ENCODE results near the gene MIDN.

MIDN gene

DNA sequence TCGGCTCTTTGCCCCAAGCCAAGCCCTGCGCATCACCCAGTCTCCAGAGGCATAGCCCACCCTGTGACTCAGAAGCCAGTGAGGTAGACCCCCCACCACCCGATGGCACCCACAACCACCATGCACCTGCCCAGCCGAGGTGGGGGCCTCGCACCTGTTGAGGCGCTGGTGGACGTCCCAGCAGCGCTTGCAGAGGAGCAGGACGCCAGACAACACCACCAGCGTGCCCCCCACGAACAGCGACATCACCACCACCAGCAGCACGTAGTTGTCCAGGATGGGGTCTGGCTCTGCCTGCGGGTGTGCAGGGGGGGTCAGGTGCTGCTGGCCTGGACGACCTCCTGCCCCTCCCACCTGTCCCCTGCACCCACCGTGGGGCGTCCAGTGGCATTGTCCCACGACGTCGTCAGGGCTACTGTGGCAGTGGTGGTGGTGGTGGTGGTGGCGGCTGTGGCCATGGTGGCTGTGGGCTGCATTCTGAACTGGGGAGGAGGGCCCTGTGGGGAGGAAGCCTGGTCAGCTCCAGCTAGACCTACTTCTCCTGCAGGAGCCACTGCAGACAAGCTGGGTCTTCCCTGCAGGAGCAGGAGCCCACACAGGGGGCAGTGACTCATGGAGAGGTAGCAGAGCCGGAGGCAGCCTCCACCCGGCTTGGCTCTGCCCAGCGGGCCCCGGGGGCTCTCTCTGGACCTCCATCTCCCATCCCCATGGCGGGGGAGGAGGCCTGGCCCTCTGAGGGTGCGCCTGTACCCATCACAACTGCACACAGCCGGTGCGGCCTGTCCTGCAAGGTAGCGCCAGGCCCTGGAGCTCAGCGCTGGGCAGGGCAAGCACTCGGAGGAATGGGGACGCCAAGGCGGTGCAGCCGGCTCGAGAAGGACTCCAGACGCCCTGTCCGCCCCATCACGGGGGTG, 12.5 kb upstream of the MIDN start:
- H3K27ac Mint-ChIP-seq, result no peak overlapping the region
- H3K4me3 Mint-ChIP-seq, result no peak overlapping the region
- no peaks in the 10 kb centered on the region for H3K9me3 Mint-ChIP-seq
- peaks cover 18% of the 10 kb centered on the region for H3K4me1 Mint-ChIP-seq
- DNase-seq, result no peak
- no peaks in the 10 kb centered on the region for H3K36me3 Mint-ChIP-seq (ENCODE audit: low read depth)
- no peak for ATAC-seq
- peaks cover 12% of the 10 kb centered on the region for H3K27me3 Mint-ChIP-seq

DNA sequence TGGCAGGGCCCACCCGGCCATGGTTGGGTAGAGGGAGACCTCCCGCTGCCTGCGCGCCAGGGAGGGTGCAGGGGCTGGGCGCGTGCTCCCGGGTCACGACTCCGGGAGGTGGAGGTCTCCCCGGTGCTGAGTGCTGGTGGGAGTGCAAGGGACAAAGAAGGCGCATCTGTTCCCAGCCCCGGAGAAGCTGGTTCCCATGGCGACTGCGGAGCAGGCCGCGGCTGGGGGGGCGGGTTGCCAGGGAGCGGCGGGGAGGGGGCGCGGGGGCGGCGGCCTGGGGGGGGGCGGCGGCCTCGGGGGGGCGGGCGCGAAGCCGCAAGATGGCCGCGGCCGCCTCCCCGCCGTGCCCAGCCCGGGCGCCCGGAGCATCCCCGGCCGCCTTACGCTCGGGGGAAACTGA, 11.8 kb upstream of the MIDN start:
- H3K4me1 Mint-ChIP-seq, result peaks cover 25% of the 10 kb centered on the region
- no peak for ATAC-seq
- H3K27me3 Mint-ChIP-seq, result peaks cover 14% of the 10 kb centered on the region
- no peak overlapping the region for H3K4me3 Mint-ChIP-seq
- no peaks in the 10 kb centered on the region for H3K9me3 Mint-ChIP-seq
- no peak overlapping the region for H3K27ac Mint-ChIP-seq
- no peak for DNase-seq
- no peaks in the 10 kb centered on the region for H3K36me3 Mint-ChIP-seq (ENCODE audit: low read depth)

DNA sequence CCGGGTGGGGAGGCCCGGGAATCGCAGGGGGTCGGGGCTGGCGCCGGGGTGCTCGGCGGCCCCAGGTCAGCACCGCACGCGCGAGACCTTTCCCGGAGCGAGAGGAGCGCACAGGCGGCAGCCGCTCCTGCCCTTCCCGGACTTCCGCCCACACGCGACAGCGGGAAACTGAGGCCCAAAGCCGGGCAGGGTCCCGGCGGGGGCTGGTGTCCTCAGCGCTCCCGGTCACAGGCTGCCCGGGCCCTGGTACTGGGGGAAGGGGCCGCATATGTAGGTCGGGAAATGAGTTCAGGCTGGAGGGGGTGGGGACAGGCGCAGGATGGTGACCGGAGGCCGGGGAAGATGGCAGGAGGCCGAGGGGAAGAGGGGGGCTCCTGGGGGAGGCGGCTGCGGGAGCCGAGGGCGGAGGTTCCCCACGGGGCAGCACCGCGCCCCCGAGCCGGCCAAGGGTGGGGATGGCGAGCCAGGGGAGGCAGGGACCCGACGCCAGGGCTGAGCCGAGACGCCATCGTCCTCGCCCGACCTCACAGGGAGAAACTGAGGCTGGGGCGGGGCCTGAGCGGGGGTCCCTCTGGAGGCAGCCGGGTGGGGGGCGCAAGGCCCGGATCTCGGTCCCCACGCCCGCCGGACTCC, 11.2 kb upstream of the MIDN start:
- Mint-ChIP-seq H3K4me1 (peaks cover 25% of the 10 kb centered on the region), H3K9me3 (no peaks in the 10 kb centered on the region), H3K4me3 (peak overlapping the region; percentile 21), H3K36me3 (ENCODE audit: low read depth) (no peaks in the 10 kb centered on the region), H3K27ac (no peak overlapping the region), H3K27me3 (peaks cover 14% of the 10 kb centered on the region)
- ATAC-seq, result no peak
- DNase-seq, result no peak

DNA sequence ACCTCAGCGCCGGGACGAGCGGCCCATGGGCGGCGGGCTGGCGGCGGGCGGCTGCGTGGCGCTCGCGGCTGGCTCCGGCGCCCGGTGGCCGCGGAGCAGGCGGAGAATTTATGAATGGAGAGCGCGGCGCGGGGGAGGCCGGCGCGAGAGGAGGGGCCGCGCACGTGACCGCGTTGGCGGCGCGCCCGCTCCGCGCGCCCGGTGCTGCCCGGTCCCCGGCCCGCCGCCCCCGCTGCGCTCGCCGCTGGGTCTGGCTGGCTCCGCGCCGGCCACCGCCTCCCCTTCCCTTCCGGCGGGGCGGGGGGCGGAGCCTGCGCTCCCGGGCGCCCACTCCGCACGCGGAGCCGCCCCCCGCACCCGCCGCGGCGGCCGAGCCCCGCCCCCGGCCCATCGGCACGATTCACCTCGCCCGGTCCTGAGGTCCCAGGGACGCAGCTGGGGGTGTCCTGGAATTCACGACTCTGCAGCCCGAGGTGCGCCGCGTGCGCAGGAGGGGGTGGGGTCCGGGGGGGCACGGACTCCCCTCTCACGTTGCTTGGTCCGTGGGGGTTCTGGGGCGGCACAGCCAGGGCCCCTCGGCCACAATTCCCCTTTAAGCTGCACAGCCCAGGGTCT, 10.5 kb upstream of the MIDN start, which contains the start of gene CBARP:
TSS of gene CBARP (minus strand) at position 252 of the 615 bp plus-strand sequence. CDS start 1,905 bp downstream, outside the sequence.
- Mint-ChIP-seq H3K27ac (peak within 1 kb of the TSS; percentile 22), H3K4me3 (peak within 1 kb of the TSS; percentile 61), H3K4me1 (peaks cover 27% of the 10 kb centered on the region), H3K36me3 (ENCODE audit: low read depth) (peaks cover under 1% of the 10 kb centered on the region), H3K9me3 (no peaks in the 10 kb centered on the region), H3K27me3 (peaks cover 14% of the 10 kb centered on the region)
- peak; percentile 36 for DNase-seq
- ATAC-seq, result no peak

DNA sequence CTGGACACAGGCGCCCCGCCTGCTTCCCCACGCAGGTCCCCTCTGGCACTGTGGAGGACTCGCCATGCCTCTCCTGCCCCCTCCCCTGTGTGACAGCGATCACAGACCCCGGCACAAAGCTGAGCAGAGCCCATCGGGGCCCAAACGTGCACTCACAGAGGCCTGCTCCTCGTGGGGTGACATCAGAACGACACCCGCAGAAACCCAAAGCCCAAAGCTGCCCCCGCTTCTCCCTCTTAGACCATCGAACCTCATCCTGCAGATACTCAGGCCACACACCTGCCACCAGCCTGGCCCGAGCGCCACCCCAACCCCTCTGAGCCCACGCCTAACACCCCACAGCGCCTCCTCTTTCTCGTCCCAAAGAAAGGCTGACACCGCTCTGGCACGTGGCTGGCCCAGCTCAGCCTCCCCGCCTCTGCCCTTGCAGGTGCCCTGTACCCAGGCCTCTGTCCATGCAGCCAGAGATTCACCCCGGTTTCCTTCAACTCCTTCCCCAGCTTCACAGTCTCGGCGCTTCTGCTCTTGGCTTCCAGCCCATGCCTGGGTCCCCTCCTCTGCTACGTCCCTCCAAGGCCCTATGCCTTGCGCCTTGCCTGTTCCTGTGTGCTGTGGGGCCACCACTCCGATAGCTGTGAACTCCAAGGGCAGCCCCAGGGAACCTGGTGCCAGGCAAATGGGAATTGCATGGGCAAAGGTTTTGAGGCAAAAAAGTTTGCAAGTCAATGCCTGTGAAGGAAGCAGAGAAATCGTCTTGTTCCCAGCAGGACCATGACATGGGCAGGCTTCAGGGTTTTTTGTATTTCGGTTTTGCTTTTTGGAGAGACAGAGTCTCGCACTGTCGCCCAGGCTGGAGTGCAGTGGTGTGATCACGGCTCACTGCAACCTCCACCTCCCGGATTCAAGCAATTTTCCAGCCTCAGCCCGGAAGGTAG, 9.7 kb upstream of the MIDN start:
- H3K4me3 Mint-ChIP-seq, result peak overlapping the region; percentile 61
- DNase-seq, result no peak
- no peak for ATAC-seq
- peak overlapping the region; percentile 22 for H3K27ac Mint-ChIP-seq
- H3K27me3 Mint-ChIP-seq, result peaks cover 14% of the 10 kb centered on the region
- H3K4me1 Mint-ChIP-seq, result peaks cover 33% of the 10 kb centered on the region
- H3K36me3 Mint-ChIP-seq (ENCODE audit: low read depth), result peaks cover 2% of the 10 kb centered on the region
- H3K9me3 Mint-ChIP-seq, result no peaks in the 10 kb centered on the region

DNA sequence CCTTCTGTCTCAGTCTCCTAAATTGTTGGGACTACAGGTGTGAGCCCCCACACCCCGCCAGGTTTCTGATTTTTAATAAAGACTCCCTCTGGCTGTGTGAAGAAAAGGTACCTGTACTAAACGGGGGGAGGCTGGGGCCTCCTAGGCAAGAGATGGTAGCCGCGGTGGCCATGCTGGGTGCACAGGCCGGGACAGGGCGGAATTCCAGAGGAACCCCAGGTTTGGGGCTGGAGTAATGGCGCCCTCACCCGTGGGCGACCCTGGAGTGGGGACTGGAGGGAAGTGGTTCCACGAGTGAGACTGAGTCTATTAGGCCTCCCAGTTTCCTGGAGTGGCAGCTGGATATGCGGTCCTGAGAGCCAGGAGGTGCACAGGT, 9.0 kb upstream of the MIDN start:
- Mint-ChIP-seq H3K36me3 (ENCODE audit: low read depth) (peaks cover 2% of the 10 kb centered on the region), H3K9me3 (no peaks in the 10 kb centered on the region), H3K4me3 (no peak overlapping the region), H3K27me3 (peaks cover 14% of the 10 kb centered on the region), H3K27ac (peak overlapping the region; percentile 60), H3K4me1 (peaks cover 33% of the 10 kb centered on the region)
- no peak for ATAC-seq
- DNase-seq, result no peak

DNA sequence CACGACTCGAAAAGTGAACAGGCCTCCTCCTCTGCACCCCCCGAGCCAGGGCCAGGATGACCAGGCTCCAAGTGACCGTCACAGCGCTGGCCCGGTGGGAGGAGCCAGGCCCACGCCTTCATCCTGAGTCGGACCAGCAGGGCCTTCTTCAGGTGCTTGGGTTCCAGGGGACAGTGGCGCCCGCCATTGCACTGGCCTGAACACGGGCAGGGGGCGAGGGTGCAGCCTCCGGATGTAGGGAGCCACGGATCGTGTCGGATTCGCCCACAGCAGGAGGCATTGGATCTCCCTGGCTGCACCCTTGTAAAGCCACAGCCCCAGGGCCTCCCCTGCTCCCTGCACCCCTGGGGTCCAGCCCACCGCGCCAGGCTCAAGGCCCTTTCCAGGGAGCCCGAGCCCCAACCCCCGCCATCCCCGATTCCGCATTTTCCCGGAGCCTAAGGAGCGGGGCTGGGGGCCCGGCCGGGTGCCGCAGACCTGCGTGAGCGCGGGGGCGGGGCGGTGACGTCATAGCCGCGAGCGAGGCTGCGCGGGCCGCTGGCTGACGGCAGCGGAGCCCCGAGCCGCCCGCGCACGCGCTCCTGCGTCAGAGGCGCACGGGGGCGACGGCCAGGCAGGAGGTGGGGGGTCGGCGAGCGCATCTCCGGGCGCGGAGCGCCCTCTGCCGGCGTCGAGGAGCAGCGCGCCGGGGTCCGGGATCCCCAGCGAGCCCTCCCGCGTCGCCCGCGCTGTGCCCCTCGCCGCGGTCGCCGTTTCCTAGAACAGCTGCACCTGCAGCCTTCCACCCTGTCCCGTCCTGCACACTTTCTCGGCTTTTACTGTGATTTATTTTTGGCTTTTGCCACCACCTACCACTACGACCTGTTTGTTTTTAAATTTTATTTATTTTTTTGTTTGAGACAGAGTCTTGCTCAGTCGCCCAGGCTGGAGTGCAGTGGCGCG, 8.3 kb upstream of the MIDN start:
- Mint-ChIP-seq H3K4me3 (peak overlapping the region; percentile 86), H3K9me3 (no peaks in the 10 kb centered on the region), H3K27me3 (peaks cover 14% of the 10 kb centered on the region), H3K27ac (peak overlapping the region; percentile 60), H3K4me1 (peaks cover 38% of the 10 kb centered on the region), H3K36me3 (ENCODE audit: low read depth) (peaks cover 2% of the 10 kb centered on the region)
- ATAC-seq (peak; percentile 39), DNase-seq (peak; percentile 95)

DNA sequence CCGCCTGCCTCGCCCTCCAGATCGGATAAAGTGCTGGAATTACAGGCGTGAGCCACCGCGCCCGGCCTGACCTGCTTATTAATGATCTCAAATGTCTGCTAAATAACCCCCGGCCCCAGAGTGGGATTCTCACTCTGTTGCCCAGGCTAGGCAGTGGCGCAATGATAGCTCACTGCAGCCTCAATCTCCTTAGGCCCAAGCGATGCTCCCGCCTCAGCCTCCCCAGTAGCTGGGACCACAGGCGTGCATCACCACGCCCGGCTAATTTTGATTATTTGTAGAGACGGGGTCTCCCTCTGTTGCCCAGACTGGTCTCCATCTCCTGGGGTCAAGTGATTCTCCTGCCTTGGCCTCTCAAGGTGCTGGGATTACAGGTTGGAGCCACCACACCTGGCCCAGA, 7.5 kb upstream of the MIDN start:
- H3K4me3 Mint-ChIP-seq, result peak overlapping the region; percentile 86
- H3K9me3 Mint-ChIP-seq, result no peaks in the 10 kb centered on the region
- no peak overlapping the region for H3K27ac Mint-ChIP-seq

DNA sequence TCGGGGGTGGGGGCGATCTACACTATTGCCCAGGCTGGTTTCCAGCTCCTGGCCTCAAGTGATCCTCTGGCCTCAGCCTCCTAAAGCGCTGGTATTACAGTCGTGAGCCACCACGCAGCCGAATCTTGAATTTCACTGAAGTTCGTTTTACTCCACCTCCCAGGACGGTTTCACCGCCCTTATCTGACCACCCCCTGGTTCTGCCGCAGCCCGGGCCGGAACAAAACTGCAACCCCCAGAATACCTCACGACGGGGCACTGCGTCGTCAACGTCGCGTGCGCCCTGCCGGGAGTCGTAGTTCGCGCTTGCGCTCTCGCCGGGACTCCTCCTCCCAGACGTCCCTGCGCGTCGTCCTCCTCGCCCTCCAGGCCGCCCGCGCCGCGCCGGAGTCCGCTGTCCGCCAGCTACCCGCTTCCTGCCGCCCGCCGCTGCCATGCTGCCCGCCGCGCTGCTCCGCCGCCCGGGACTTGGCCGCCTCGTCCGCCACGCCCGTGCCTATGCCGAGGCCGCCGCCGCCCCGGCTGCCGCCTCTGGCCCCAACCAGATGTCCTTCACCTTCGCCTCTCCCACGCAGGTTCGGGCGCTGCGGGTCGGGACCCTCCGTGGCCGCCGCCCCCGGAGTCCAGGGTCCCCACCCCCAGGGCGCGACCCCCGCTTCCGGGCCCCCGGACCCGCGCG, 6.8 kb upstream of the MIDN start, which contains the start of gene ATP5F1D:
TSS of gene ATP5F1D (plus strand) at position 335 of the 679 bp plus-strand sequence. CDS start at position 435, 100 bp downstream.
- Mint-ChIP-seq H3K4me1 (peaks cover 38% of the 10 kb centered on the region), H3K27me3 (peaks cover 14% of the 10 kb centered on the region), H3K36me3 (ENCODE audit: low read depth) (peaks cover 2% of the 10 kb centered on the region), H3K27ac (peak within 1 kb of the TSS; percentile 88), H3K4me3 (peak within 1 kb of the TSS; percentile 86), H3K9me3 (no peaks in the 10 kb centered on the region)
- peak; percentile 95 for DNase-seq
- peak; percentile 74 for ATAC-seq

More for the DNA sequence above, 7.5 kb upstream of the MIDN start:
- H3K4me1 Mint-ChIP-seq, result peaks cover 38% of the 10 kb centered on the region
- H3K36me3 Mint-ChIP-seq (ENCODE audit: low read depth), result peaks cover 2% of the 10 kb centered on the region
- peaks cover 14% of the 10 kb centered on the region for H3K27me3 Mint-ChIP-seq
- ATAC-seq, result no peak
- no peak for DNase-seq

DNA sequence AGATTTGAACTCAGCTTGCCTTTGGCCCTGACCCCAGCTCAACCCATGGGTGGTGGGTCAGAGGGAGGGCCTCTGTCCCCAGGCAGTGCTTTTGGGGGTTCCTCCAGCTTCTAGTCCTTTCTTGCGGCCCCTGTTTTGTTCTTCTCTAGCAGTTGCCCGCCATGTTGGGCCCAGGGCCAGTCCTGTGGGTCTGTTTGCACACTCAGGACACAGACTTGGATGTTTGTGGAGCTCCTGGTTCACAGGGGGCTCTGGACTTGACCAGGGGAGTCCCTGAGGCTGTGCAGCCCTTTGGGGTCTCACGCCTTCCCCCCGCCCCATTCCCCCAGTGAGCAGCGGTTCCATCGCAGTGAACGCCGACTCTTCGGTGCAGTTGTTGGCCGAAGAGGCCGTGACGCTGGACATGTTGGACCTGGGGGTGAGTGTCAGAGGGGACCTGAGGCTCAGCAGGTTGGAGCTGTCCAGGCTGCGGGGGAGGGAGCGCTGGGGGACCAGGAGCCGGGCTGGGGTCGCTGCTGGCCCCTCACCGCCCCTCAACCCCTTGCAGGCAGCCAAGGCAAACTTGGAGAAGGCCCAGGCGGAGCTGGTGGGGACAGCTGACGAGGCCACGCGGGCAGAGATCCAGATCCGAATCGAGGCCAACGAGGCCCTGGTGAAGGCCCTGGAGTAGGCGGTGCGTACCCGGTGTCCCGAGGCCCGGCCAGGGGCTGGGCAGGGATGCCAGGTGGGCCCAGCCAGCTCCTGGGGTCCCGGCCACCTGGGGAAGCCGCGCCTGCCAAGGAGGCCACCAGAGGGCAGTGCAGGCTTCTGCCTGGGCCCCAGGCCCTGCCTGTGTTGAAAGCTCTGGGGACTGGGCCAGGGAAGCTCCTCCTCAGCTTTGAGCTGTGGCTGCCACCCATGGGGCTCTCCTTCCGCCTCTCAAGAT, 4.4 kb upstream of the MIDN start:
- peaks cover 2% of the 10 kb centered on the region for H3K36me3 Mint-ChIP-seq (ENCODE audit: low read depth)
- ATAC-seq, result peak; percentile 53
- H3K9me3 Mint-ChIP-seq, result no peaks in the 10 kb centered on the region
- no peak overlapping the region for H3K27ac Mint-ChIP-seq
- H3K4me1 Mint-ChIP-seq, result peaks cover 30% of the 10 kb centered on the region
- H3K4me3 Mint-ChIP-seq, result peak overlapping the region; percentile 86
- DNase-seq, result peak; percentile 91
- peaks cover 6% of the 10 kb centered on the region for H3K27me3 Mint-ChIP-seq

DNA sequence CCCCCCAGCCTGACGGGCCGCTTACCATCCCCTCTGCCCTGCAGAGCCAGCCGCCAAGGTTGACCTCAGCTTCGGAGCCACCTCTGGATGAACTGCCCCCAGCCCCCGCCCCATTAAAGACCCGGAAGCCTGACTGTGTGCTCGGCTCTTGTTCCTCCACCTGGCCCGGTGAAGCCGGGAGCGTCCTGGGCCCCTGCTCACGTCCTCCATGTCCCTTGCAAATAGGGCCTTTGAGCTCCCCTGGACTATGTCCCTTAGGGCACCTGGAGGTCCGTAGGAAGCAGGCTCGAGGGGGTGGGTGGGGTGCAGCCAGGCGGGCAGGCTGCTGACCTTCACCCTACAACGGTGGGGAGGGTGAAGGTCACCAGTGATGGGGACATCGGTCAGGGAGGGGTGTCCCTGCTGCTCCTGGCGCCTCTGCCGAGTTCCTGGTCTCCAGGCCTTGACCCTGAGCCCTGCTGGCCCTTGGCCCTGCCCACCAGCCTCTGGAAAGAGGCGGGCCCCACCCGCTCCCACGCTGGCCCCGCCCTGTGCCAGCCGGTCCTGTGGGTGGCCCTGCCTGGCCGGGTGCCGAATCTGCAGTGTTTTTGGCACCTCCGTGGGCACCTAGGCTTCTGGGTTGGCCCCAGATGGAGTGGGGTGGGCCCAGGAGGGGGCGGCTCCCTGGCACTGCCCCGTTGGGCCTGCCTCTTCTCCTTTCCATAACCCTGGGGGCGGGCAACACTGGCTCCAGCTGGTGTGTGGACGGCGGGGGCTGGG, 3.5 kb upstream of the MIDN start:
- peaks cover 2% of the 10 kb centered on the region for H3K27me3 Mint-ChIP-seq
- DNase-seq, result no peak
- H3K27ac Mint-ChIP-seq, result no peak overlapping the region
- H3K36me3 Mint-ChIP-seq (ENCODE audit: low read depth), result peaks cover 3% of the 10 kb centered on the region
- H3K9me3 Mint-ChIP-seq, result no peaks in the 10 kb centered on the region
- peaks cover 25% of the 10 kb centered on the region for H3K4me1 Mint-ChIP-seq
- peak overlapping the region; percentile 61 for H3K4me3 Mint-ChIP-seq
- ATAC-seq, result no peak
